ENCODE measurements around the gene AFDN. TPM values are rescaled to one million over a fixed set of nuclear protein-coding genes. Genes with fewer than 3 reads are reported as not detected.

AFDN gene
- total and polyA plus RNA-seq, 9 donors, result 24.4 to 266 (median 86.6) TPM

DNA sequence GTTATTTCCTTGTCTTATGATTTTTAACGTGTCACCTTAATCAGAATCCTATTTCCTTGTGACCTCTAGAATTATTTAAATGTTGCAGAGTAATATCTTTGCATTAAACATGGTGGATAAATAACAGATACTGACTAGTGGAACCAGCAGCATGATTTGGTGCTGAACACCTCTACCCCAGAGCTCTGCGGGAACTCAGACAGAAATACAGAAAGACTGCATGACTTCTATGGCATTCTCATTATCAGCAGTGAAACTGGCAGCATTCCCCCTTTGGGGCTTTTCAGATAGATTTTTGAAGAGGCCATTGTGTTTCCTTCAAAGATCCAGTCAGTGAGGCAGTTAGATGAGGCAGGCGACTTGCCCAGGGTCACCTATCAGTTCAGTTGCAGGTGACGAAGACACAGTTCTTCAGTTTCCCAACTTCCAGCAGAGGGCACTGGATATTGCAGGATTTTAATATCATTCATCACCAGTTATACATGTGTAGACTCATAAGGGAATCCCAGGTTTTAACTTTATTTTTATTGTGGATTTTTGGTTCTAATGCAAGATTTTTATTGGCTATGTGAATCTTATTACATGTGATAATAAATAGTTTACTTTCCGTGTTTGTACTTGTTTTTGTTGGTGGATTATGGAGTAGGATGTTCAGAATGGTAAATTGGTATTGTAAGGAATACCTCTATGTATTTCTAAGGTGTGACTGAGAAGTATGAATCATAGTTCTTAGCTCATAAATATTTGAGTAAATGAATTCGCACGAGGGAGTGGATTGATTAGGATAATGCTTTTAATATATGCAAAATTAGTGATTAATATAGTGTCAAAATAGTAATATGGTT is 81.3 kb downstream of the AFDN start:
- Histone ChIP-seq H3K27me3 (no peaks in the 10 kb centered on the region), H3K4me3 (no peak overlapping the region), H3K4me1 (ENCODE audit: insufficient read depth) (no peaks in the 10 kb centered on the region), H3K36me3 (no peaks in the 10 kb centered on the region), H3K27ac (no peak overlapping the region), H3K9me3 (no peaks in the 10 kb centered on the region)
- intact Hi-C loops (cut with DNase I), result no loop called here
- TF ChIP-seq, protein P1, sequence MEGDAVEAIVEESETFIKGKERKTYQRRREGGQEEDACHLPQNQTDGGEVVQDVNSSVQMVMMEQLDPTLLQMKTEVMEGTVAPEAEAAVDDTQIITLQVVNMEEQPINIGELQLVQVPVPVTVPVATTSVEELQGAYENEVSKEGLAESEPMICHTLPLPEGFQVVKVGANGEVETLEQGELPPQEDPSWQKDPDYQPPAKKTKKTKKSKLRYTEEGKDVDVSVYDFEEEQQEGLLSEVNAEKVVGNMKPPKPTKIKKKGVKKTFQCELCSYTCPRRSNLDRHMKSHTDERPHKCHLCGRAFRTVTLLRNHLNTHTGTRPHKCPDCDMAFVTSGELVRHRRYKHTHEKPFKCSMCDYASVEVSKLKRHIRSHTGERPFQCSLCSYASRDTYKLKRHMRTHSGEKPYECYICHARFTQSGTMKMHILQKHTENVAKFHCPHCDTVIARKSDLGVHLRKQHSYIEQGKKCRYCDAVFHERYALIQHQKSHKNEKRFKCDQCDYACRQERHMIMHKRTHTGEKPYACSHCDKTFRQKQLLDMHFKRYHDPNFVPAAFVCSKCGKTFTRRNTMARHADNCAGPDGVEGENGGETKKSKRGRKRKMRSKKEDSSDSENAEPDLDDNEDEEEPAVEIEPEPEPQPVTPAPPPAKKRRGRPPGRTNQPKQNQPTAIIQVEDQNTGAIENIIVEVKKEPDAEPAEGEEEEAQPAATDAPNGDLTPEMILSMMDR (IDR thresholded peaks at IDR 0.05), result peak in 1 of 3 donors; percentile 12
- TF ChIP-seq POLR2A (IDR thresholded peaks at IDR 0.05) (no peak), EP300 (IDR thresholded peaks at IDR 0.05) (no peak)
- 70 to 85% (median 70%) methylated on average over 7 of the region's 7 CpGs for WGBS, 3 donors
- DNase-seq, result no peak

DNA sequence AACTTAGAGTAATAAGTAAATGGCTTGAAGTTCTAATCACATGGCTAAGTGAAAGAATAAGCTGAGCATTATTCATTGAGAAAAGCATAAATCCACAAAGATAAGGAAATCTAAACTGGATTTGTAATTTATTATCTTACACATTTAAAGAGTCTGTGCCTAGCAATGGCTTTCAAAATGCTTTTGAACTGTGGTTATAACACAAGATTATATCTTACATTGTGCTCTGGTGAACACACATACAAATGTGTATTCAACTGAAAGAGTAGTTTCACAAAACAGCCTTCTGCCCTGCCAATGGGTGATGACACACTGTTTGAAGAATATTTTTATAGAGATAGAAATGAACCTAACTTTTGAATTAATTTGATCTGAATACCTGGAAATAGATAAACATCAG is 83.3 kb downstream of the AFDN start:
- intact Hi-C loops (cut with DNase I), result no loop called here
- DNase-seq, result no peak
- H3K4me1 ChIP-seq (ENCODE audit: insufficient read depth), result no peaks in the 10 kb centered on the region
- no peaks in the 10 kb centered on the region for H3K27me3 ChIP-seq
- TF ChIP-seq, protein P1 (IDR thresholded peaks at IDR 0.05), result no peak
- no peak for TF ChIP-seq EP300 (IDR thresholded peaks at IDR 0.05)
- TF ChIP-seq POLR2A (IDR thresholded peaks at IDR 0.05), result no peak
- H3K27ac ChIP-seq, result no peak overlapping the region
- no peaks in the 10 kb centered on the region for H3K9me3 ChIP-seq
- H3K4me3 ChIP-seq, result no peak overlapping the region
- no peaks in the 10 kb centered on the region for H3K36me3 ChIP-seq

DNA sequence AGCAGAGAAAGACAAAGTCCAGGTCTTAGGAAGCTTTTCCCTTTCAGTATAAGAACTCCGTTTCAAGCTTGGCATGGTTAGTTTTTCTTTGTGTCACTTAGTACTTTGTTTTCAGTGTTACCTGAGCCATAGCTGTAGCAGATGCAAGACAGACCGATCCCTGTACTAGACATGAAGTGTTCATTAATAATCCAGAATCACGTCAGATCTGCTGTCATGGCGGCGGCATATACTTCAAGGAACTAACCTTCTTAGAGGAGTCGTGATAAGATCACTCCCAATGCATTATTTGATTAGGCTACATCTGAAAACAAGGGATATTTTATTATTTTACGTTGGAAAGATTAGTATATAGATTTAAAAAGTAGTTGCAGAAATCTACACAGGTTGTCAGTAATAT is 83.9 kb downstream of the AFDN start:
- no peaks in the 10 kb centered on the region for H3K36me3 ChIP-seq
- no peaks in the 10 kb centered on the region for H3K9me3 ChIP-seq
- intact Hi-C loops (cut with DNase I), result no loop called here
- 89 to 94% (median 94%) methylated on average over 7 of the region's 7 CpGs for WGBS, 3 donors
- H3K4me1 ChIP-seq (ENCODE audit: insufficient read depth), result no peaks in the 10 kb centered on the region
- TF ChIP-seq, protein P1 (IDR thresholded peaks at IDR 0.05), result no peak
- H3K27me3 ChIP-seq, result no peaks in the 10 kb centered on the region
- no peak overlapping the region for H3K27ac ChIP-seq
- H3K4me3 ChIP-seq, result no peak overlapping the region
- no peak for DNase-seq

DNA sequence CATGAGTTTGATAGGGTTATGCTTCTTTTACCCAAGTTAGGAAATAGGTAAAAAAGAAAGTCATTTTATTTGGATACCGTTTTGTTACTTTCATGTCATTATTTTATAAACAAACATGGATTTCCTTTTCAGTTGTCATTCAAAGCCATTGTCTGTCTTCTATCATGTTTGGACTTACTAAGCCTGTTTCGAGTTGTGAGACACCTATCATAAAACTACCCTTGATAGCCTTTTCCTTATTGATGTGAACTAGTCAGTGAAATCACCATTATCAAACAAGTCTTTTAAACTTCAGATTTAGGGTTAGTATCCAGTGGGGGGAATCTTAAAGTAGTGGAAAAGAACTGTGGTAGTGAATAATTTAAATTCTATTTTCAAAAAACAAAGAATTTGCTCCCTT is 85.8 kb downstream of the AFDN start:
- WGBS, 3 donors, result 90 to 96% (median 90%) methylated on average over 2 of the region's 2 CpGs
- Histone ChIP-seq H3K36me3 (no peaks in the 10 kb centered on the region), H3K27ac (no peak overlapping the region), H3K4me3 (no peak overlapping the region), H3K4me1 (ENCODE audit: insufficient read depth) (no peaks in the 10 kb centered on the region), H3K9me3 (no peaks in the 10 kb centered on the region), H3K27me3 (no peaks in the 10 kb centered on the region)
- no peak for DNase-seq
- intact Hi-C loops (cut with DNase I), result no loop called here
- TF ChIP-seq, protein P1 (IDR thresholded peaks at IDR 0.05), result no peak
- TF ChIP-seq EP300 (IDR thresholded peaks at IDR 0.05) (no peak), POLR2A (IDR thresholded peaks at IDR 0.05) (no peak)
